Measurements from ENCODE around the gene SNPH.

GRCh38 chr20:1312308-1312707 is 46.2 kb downstream of the SNPH start:
- TF ChIP-seq CTCF (IDR thresholded peaks at IDR 0.05; ENCODE audit: insufficient read depth, low read length) (no peak), REST (IDR thresholded peaks at IDR 0.05; ENCODE audit: insufficient replicate concordance, low read depth) (no peak), GABPA (IDR thresholded peaks at IDR 0.05; ENCODE audit: low read depth) (no peak), POLR2AphosphoS5 (IDR thresholded peaks at IDR 0.05; ENCODE audit: low read depth) (no peak), SPI1 (IDR thresholded peaks at IDR 0.05; ENCODE audit: borderline replicate concordance, low read depth) (no peak)

Data from HL-60 (cell line).